Measurements from ENCODE around the gene C19orf44.

DNA sequence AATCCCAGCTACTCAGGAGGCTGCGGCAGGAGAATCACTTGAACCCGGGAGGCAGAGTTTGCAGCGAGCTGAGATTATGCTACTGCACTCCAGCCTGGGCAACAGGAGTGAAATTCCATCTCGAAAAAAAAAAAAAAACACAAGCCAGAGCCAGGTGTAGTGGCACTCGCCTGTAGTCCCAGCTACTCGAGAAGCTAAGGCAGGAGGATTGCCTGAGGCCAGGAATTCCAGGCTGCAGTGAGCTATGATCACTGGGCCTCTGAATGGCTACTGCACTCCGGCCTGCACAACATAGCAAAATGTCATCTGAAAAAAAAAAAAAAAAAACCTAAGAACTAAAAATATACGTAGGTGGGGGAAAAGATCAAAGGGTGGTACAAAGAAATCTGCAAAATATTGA is 43.9 kb upstream of the C19orf44 start:
- TF ChIP-seq, protein P1, sequence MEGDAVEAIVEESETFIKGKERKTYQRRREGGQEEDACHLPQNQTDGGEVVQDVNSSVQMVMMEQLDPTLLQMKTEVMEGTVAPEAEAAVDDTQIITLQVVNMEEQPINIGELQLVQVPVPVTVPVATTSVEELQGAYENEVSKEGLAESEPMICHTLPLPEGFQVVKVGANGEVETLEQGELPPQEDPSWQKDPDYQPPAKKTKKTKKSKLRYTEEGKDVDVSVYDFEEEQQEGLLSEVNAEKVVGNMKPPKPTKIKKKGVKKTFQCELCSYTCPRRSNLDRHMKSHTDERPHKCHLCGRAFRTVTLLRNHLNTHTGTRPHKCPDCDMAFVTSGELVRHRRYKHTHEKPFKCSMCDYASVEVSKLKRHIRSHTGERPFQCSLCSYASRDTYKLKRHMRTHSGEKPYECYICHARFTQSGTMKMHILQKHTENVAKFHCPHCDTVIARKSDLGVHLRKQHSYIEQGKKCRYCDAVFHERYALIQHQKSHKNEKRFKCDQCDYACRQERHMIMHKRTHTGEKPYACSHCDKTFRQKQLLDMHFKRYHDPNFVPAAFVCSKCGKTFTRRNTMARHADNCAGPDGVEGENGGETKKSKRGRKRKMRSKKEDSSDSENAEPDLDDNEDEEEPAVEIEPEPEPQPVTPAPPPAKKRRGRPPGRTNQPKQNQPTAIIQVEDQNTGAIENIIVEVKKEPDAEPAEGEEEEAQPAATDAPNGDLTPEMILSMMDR (conservative IDR thresholded peaks at IDR 0.05; ENCODE audit: low read length): no peak
- TF ChIP-seq EZH2phosphoT487 (IDR thresholded peaks at IDR 0.05; ENCODE audit: borderline replicate concordance, low read depth, low read length): no peak
